GM19193 (cell line): ENCODE data around the gene NIM1K.

ENCODE experiments used
- POLR2A ChIP-seq: IDR thresholded peaks from 4 replicates; pipeline ENCODE4 v1.6.1; 2011; ENCODE audit not compliant: insufficient read depth, insufficient read length; ENCODE audit errors: extremely low read depth

NIM1K gene

GRCh38 chr5:43209833-43210232 lies 17.8 kb downstream of the NIM1K start:
- TF ChIP-seq POLR2A: no peak

DNA sequence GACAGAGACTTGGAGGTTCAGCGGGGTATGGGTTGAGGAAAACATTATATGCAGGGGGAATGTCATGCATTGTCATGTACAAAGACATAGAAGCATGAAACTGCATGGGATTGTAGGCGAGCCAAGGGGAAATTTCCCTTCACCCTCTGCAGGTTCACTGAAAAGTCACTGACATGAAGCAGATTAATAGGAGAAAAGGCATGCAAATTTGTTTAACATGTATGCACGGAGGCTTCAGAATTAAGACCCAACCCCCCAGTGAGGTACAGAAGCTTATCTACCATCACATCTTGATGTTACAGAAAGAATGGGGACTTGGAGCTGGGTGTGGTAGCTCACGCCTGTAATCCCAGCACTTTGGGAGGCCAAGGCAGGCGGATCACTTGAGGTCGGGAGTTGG lies 18.5 kb downstream of the NIM1K start:
- no peak for TF ChIP-seq POLR2A

- TF ChIP-seq POLR2A: no peak
Observed at GRCh38 chr5:43213951-43214350, 21.9 kb downstream of the NIM1K start.

GRCh38 chr5:43215073-43215631 lies 23.1 kb downstream of the NIM1K start:
- no peak for TF ChIP-seq POLR2A

DNA sequence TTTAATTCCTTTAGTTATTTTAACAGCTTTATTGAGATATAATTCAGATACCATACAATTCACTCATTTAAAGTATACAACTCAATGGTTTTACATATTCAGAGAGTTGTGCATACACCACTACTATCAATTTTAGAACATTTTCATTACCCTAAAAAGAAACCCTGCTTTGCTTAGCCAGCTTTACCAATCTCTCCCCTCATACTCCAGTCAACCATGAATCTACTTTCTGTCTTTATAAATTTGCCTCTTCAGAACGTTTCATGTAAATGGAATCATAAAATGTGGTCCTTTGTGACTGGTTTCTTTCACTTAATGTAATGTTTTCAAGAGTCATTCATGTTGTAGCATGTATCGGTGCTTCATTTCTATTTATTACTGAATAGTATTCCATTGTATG lies 24.9 kb downstream of the NIM1K start:
- TF ChIP-seq POLR2A: no peak

DNA sequence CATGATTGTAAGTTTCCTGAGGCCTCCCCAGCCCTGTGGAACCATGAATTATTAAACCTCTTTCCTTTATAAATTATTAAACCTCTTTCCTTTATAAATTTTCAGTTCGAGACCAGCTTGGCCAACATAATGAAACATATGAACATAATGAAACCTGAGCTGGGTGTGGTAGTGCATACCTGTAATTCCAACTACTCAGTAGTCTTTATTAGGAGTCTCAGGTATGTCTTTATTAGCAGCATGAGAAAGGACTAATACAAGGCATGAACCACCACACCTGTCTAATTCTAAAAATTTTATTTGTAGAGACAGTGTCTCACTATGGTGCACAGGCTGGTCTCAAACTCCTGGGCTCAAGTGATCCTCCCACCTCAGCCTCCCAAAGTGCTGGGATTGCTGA lies 27.1 kb downstream of the NIM1K start:
- TF ChIP-seq POLR2A: no peak

DNA sequence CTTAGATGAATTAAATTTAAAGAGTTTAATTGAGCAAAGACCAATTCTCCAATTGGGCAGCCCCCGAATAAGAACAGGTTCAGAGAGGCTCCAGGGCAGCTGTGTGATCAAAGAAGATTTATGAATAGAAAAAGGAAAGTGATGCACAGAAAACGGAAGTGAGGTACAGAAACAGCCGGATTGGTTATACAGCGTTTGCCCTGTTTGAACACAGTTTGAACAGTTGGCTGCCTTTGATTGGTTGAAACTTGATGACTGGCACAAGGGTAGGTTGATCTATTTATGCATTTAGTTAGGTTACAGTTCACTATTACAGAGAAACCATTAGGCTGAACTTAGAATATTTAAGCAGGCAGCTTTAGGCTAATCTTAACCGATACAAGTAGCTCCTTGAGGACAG lies 29.5 kb downstream of the NIM1K start:
- no peak for TF ChIP-seq POLR2A

- no peak for TF ChIP-seq POLR2A
Observed at GRCh38 chr5:43225649-43226245, 33.7 kb downstream of the NIM1K start.

GRCh38 chr5:43227655-43228054 lies 35.6 kb downstream of the NIM1K start:
- TF ChIP-seq POLR2A: no peak

DNA sequence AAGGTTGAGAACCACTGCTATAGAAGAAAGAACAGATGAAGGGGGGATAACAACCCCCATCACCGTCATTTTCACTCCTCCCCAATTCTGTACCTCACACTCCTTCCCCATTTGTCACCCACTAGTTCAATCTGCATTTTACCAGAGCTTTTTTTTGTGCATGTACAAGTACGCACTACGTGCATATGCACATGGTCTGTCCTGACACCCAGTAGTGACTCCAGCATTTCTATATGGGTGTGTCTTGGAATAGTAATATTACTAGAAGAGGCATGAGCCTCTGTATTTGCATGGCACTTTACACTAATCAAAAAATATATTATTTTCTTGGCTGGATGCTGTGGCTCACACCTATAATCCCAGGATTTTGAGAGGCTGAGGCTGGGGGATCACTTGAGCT lies 38.7 kb downstream of the NIM1K start:
- no peak for TF ChIP-seq POLR2A

DNA sequence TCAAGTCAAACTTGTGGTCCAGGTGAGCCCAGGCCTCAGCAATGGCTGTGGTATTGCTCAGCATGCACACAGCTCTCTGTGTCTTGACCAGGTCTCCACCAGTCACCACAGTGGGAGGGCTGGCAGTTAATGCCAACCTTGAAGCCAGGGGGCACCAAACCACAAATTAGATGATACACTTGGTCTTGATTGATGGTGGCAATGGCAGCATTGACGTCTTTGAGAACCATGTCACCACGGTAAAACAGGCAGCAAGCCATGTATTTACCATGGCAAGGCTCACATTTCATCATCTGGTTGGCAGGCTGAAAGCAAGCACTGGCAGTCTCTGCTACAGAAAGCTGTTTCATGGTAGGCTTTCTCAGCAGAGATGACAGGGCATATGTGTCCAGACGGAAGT lies 40.0 kb downstream of the NIM1K start:
- no peak for TF ChIP-seq POLR2A

GRCh38 chr5:43232943-43233833 lies 41.2 kb downstream of the NIM1K start:
- TF ChIP-seq POLR2A: no peak

DNA sequence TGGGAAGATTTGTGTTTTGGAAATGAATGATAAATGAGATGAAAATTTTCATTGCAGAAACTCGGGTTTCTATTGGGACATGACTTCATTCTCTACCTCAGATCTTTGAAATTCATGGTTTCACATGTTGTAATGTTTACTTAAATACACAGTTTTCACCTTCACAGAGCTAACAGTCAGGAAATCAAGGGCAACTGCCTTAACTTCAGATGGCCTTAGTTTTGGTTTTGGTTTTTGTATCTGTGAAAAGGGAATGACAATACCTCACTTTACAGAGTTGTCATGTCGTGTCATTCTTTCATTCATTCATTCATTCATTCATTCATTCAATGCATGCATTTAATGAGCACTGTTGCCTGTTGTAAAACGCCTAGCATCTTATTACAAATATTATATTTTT lies 41.9 kb downstream of the NIM1K start:
- TF ChIP-seq POLR2A: no peak

GRCh38 chr5:43236653-43237355 lies 44.8 kb downstream of the NIM1K start:
- no peak for TF ChIP-seq POLR2A

DNA sequence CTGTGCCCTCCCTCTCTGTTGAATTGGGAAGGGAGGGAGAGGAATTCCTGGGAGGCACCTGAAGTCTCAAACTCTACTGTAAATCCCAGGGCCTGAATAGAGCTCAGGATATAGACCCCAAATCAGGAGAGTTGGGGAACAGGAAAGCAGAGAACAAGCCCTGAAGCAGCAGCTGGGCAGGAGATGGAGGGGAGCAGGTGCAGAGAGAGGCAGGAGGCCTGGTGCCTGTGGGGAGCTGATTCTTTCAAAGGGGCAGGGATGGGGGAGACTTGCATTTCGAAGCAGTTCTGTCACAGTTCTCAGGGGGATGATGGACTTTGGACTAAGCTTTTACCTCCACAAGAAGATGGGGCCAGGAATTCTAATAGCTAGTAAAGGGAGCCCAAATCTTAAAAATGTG lies 50.2 kb downstream of the NIM1K start:
- no peak for TF ChIP-seq POLR2A
